ENCODE results near the gene C14orf180. TPM values are rescaled to one million over a fixed set of nuclear protein-coding genes. Genes with fewer than 3 reads are reported as not detected.

C14orf180 gene
- total RNA-seq, 2 donors from 2014 or later: 1.1 to 5.1 TPM

GRCh38 chr14:104574536-104574935 lies 5.0 kb upstream of the C14orf180 start:
- Histone ChIP-seq H3K4me1 (ENCODE audit: control insufficient read depth in 1 of 2, low read depth in 2 of 2) (peaks cover 5 to 22% of the 10 kb centered on the region in 2 donors), H3K4me3 (no peak overlapping the region), H3K27ac (no peak overlapping the region), H3K9me3 (no peaks in the 10 kb centered on the region), H3K36me3 (no peaks in the 10 kb centered on the region), H3K27me3 (replicated peaks; ENCODE audit: insufficient read depth) (no peaks in the 10 kb centered on the region)
- no peak for TF ChIP-seq CTCF (IDR thresholded peaks at IDR 0.05)
- DNase-seq (ENCODE audit: low spot score) (no peak), ATAC-seq (ENCODE audit: insufficient number of reproducible peaks, low FRiP score, low read depth) (no peak)

- ATAC-seq (ENCODE audit: insufficient number of reproducible peaks, low FRiP score, low read depth): no peak
- Histone ChIP-seq H3K4me3 (no peak overlapping the region), H3K4me1 (ENCODE audit: control insufficient read depth in 1 of 2, low read depth in 2 of 2) (peaks cover 11 to 27% of the 10 kb centered on the region in 2 donors), H3K36me3 (no peaks in the 10 kb centered on the region), H3K9me3 (no peaks in the 10 kb centered on the region), H3K27me3 (replicated peaks; ENCODE audit: insufficient read depth) (no peaks in the 10 kb centered on the region), H3K27ac (no peak overlapping the region)
- no peak for DNase-seq (ENCODE audit: low spot score)
- no peak for TF ChIP-seq CTCF (IDR thresholded peaks at IDR 0.05)
Observed at GRCh38 chr14:104574978-104575583, 4.5 kb upstream of the C14orf180 start.

- ATAC-seq (ENCODE audit: insufficient number of reproducible peaks, low FRiP score, low read depth): no peak
- no peaks in the 10 kb centered on the region for H3K27me3 ChIP-seq (replicated peaks; ENCODE audit: insufficient read depth)
Observed at GRCh38 chr14:104576232-104576969, 3.2 kb upstream of the C14orf180 start.

GRCh38 chr14:104576970-104577332 lies 2.6 kb upstream of the C14orf180 start:
- ATAC-seq (ENCODE audit: insufficient number of reproducible peaks, low FRiP score, low read depth): no peak
- no peak for TF ChIP-seq CTCF (IDR thresholded peaks at IDR 0.05)
- H3K27me3 ChIP-seq (replicated peaks; ENCODE audit: insufficient read depth): no peaks in the 10 kb centered on the region
- H3K4me1 ChIP-seq (ENCODE audit: control insufficient read depth in 1 of 2, low read depth in 2 of 2): peaks cover 28 to 46% of the 10 kb centered on the region in 2 donors
- no peaks in the 10 kb centered on the region for H3K36me3 ChIP-seq
- no peak overlapping the region for H3K4me3 ChIP-seq
- no peak overlapping the region for H3K27ac ChIP-seq
- no peaks in the 10 kb centered on the region for H3K9me3 ChIP-seq
- no peak for DNase-seq (ENCODE audit: low spot score)

More at GRCh38 chr14:104576232-104576969, 3.2 kb upstream of the C14orf180 start:
- Histone ChIP-seq H3K4me3 (no peak overlapping the region), H3K36me3 (no peaks in the 10 kb centered on the region), H3K27ac (no peak overlapping the region), H3K9me3 (no peaks in the 10 kb centered on the region), H3K4me1 (ENCODE audit: control insufficient read depth in 1 of 2, low read depth in 2 of 2) (peaks cover 23 to 41% of the 10 kb centered on the region in 2 donors)
- TF ChIP-seq CTCF (IDR thresholded peaks at IDR 0.05): no peak
- no peak for DNase-seq (ENCODE audit: low spot score)

GRCh38 chr14:104577426-104577825 lies 2.1 kb upstream of the C14orf180 start:
- H3K4me3 ChIP-seq: no peak overlapping the region
- peaks cover 33 to 51% of the 10 kb centered on the region in 2 donors for H3K4me1 ChIP-seq (ENCODE audit: control insufficient read depth in 1 of 2, low read depth in 2 of 2)
- H3K27me3 ChIP-seq (replicated peaks; ENCODE audit: insufficient read depth): no peaks in the 10 kb centered on the region
- no peak for DNase-seq (ENCODE audit: low spot score)
- ATAC-seq (ENCODE audit: insufficient number of reproducible peaks, low FRiP score, low read depth): no peak
- no peak overlapping the region for H3K27ac ChIP-seq
- H3K36me3 ChIP-seq: no peaks in the 10 kb centered on the region
- no peak for TF ChIP-seq CTCF (IDR thresholded peaks at IDR 0.05)
- H3K9me3 ChIP-seq: no peaks in the 10 kb centered on the region

All from thoracic aorta (tissue), 2 donors.